A673 (cell line): ENCODE results near the gene FPR3.

Source experiments
- CTCF ChIP-seq: fragments of 300-800, 200-600 bp; sonication (generic); conservative IDR thresholded peaks from 2 replicates; pipeline ENCODE4 v1.5.1; 2017; ENCODE audit warnings: low read depth, mild to moderate bottlenecking, antibody characterized with exemption, low read length, moderate library complexity, mixed read lengths
- EZH2 ChIP-seq: fragments of 200-600 bp; sonication (generic); IDR thresholded peaks from 2 replicates; pipeline ENCODE4 v1.6.1; 2017; ENCODE audit warnings: borderline replicate concordance, low read depth, mild to moderate bottlenecking, mixed read lengths, antibody characterized with exemption, low read length; ENCODE audit not compliant: poor library complexity, severe bottlenecking

DNA sequence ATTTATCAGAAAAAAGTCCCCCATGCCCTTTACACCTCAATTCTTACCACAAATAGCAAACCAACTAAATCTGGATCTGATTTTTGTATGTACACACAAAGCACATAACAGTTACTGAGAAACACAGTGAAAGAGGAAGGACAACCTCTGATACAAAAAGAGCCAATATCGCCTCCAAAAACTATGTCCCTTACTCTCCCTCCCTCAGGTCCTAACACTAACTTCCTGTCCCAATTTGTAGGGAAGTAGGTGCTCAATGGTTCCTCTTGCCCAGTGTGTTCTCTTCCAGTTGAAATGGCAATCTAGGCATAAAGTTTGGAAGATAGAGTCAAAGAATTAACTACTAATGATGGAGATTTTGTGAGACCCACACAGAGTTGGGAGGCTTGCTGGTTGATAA, 15.8 kb upstream of the FPR3 start:
- no peak for TF ChIP-seq CTCF
- no peak for TF ChIP-seq EZH2
